ENCODE data around the gene CHST1. TPM values are rescaled to one million over a fixed set of nuclear protein-coding genes. Genes with fewer than 3 reads are reported as not detected.

CHST1 gene
- total RNA-seq, 2 experiments from 2014 or later: not detected

DNA sequence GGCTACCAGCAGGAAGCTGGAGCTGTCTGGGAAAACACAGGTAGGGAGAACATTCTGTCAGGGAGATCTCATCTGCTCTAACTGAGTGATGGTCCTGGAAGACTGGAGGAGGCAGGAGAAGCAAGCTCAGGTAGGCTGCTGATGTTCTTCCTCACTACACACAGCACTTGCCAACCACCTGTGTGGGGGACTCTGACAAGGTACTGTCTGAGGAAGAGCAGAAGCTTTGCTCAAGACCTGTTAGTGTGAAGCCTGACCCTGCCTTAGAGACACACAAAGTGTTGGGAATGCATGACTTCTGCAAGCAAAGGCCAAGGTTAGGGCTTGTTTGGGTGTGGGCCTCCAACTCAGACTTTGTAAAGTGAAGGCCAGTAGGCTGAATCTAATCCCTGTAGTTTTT lies 46.5 kb downstream of the CHST1 start:
- Mint-ChIP-seq H3K9me3 (peaks cover 7% of the 10 kb centered on the region), H3K27me3 (ENCODE audit: low read depth) (peaks cover 19% of the 10 kb centered on the region), H3K36me3 (ENCODE audit: low read depth) (no peaks in the 10 kb centered on the region), H3K4me1 (ENCODE audit: low read depth) (no peaks in the 10 kb centered on the region), H3K27ac (no peak overlapping the region), H3K4me3 (no peak overlapping the region)
- no peak for DNase-seq
- CTCF ChIA-PET: interaction anchor here (1.3 kb wide), 1 partner anchor 153 kb away, joined by 3 read pairs; no protein-coding TSS in a partner anchor
- intact Hi-C loops (cut with micrococcal nuclease): no loop called here

- Mint-ChIP-seq H3K27ac (no peak overlapping the region), H3K4me1 (ENCODE audit: low read depth) (no peaks in the 10 kb centered on the region), H3K9me3 (peaks cover 7% of the 10 kb centered on the region), H3K4me3 (no peak overlapping the region), H3K27me3 (ENCODE audit: low read depth) (peaks cover 16% of the 10 kb centered on the region), H3K36me3 (ENCODE audit: low read depth) (no peaks in the 10 kb centered on the region)
- CTCF ChIA-PET: no interaction called here
- intact Hi-C loops (cut with micrococcal nuclease): no loop called here
- no peak for DNase-seq
These were observed 47.4 kb downstream of the CHST1 start for GRCh38 chr11:45617871-45618601.

- CTCF ChIA-PET: no interaction called here
- Mint-ChIP-seq H3K4me3 (no peak overlapping the region), H3K27ac (no peak overlapping the region), H3K4me1 (ENCODE audit: low read depth) (no peaks in the 10 kb centered on the region), H3K9me3 (peaks cover 7% of the 10 kb centered on the region), H3K27me3 (ENCODE audit: low read depth) (peaks cover 16% of the 10 kb centered on the region), H3K36me3 (ENCODE audit: low read depth) (no peaks in the 10 kb centered on the region)
- intact Hi-C loops (cut with micrococcal nuclease): no loop called here
- DNase-seq: no peak
These were observed 48.4 kb downstream of the CHST1 start for GRCh38 chr11:45616802-45617549.

DNA sequence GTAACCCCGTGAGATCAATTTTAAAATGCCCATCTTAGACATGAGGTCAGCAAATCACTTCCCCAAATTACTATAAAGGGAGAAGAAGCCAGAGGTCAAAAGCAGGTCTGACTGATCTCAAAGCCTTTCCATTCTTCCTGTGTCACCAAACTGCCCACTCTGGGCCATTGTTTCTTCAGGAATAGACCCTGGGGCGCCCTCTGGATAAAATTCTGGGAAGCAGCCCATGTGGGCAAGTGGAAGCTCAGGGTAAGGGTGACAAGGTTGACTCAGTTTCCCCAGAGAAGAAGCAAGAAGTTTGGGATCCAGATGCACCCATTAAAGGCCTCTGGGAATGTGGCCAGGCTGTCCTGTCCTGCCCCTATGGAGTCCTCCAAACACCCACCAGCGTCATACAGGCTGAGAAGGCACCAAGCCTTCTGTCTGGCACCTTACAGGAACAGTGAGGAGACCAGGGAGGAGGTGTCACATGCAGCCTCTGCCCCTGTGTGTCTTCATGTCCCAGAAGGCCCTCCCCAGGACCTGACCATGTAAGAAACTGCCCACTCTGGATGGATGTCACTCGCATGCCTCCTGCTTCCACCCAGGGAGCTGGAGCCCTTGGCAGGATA lies 50.1 kb downstream of the CHST1 start:
- Mint-ChIP-seq H3K36me3 (ENCODE audit: low read depth) (no peaks in the 10 kb centered on the region), H3K27ac (no peak overlapping the region), H3K4me1 (ENCODE audit: low read depth) (no peaks in the 10 kb centered on the region), H3K4me3 (no peak overlapping the region), H3K9me3 (peaks cover 3% of the 10 kb centered on the region), H3K27me3 (ENCODE audit: low read depth) (peaks cover 12% of the 10 kb centered on the region)
- DNase-seq: no peak
- CTCF ChIA-PET: no interaction called here
- intact Hi-C loops (cut with micrococcal nuclease): no loop called here

DNA sequence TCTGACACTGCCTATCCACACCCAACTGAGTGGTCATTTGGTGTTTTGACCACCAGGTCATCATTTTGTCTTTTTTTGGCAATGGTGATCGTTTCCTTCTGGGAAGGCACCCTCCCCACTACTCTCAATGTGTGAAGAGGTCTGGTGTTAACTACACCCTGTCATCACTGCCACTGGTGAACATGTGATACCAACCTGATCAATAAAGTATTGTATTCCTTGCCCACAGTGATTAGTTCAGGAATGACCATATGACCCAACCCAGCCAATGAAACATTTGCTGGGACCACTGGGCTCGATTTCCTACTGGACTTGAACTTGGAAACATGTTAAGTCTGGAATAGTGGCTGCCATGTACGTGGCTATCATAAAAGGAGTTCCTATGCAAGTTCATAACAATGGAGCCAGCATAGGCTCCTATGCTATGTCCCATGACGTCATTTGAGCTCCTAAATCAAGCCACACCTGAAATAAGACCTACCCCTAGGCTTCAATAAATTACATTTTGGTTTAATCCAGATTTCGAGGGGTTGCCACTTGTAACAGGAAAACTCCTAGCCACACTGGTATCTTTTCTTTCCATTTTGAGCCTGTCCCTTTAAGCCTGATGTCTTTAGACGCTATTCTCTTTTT lies 51.1 kb downstream of the CHST1 start:
- intact Hi-C loops (cut with micrococcal nuclease): no loop called here
- CTCF ChIA-PET: no interaction called here

DNA sequence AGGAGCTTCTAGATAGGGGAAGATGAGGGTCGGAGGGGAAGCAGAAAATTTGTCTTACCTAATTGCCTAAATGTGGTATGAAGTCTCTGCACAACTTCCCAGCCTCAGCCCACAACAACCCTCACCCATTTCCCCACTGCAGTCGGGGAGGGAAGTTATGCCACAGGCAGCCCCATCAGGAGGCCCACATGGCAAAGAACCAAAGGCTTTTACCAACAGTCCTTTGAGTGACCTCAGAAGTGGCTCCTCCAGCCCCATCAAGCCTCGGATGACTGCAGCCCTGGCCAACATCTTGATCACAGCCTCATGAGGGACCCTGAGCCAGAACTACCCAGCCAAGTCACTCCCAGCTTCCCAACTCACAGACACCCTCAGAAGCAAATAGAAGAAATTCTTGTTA lies 54.8 kb downstream of the CHST1 start:
- no peak for DNase-seq
- no peaks in the 10 kb centered on the region for H3K4me1 Mint-ChIP-seq (ENCODE audit: low read depth)
- H3K27me3 Mint-ChIP-seq (ENCODE audit: low read depth): peaks cover 14% of the 10 kb centered on the region
- intact Hi-C loops (cut with micrococcal nuclease): no loop called here
- H3K36me3 Mint-ChIP-seq (ENCODE audit: low read depth): no peaks in the 10 kb centered on the region
- H3K4me3 Mint-ChIP-seq: no peak overlapping the region
- CTCF ChIA-PET: interaction anchor here (1.1 kb wide), 2 partner anchors 44 to 47 kb away, joined by 3 read pairs; no protein-coding TSS in a partner anchor
- H3K27ac Mint-ChIP-seq: no peak overlapping the region
- H3K9me3 Mint-ChIP-seq: no peaks in the 10 kb centered on the region

More for the DNA sequence above, 51.1 kb downstream of the CHST1 start:
- Mint-ChIP-seq H3K27me3 (ENCODE audit: low read depth) (peaks cover 12% of the 10 kb centered on the region), H3K4me1 (ENCODE audit: low read depth) (no peaks in the 10 kb centered on the region), H3K36me3 (ENCODE audit: low read depth) (no peaks in the 10 kb centered on the region), H3K4me3 (no peak overlapping the region), H3K27ac (no peak overlapping the region), H3K9me3 (peaks cover under 1% of the 10 kb centered on the region)
- no peak for DNase-seq

DNA sequence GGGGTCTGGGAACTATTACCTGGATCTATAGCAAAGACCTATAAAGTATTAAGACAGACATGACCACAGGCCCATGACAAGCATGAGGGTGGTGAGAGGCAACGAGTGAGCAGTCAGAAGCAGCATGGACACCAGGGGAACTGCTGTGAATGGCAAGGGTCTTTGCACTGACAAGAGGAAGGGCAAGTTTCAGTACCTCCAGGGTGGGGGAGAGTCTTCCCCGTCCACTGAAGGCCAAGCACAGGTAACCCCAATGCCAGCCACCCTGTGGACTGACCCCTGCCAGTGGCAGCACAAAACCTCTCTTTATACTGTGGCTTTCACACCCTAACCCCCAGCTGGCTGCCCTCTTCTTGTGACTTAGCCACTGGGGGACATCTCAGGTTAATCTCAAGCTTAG lies 55.5 kb downstream of the CHST1 start:
- CTCF ChIA-PET: no interaction called here
- H3K9me3 Mint-ChIP-seq: no peaks in the 10 kb centered on the region
- DNase-seq: no peak
- no peak overlapping the region for H3K4me3 Mint-ChIP-seq
- no peak overlapping the region for H3K27ac Mint-ChIP-seq
- no peaks in the 10 kb centered on the region for H3K4me1 Mint-ChIP-seq (ENCODE audit: low read depth)
- H3K36me3 Mint-ChIP-seq (ENCODE audit: low read depth): no peaks in the 10 kb centered on the region
- intact Hi-C loops (cut with micrococcal nuclease): no loop called here
- H3K27me3 Mint-ChIP-seq (ENCODE audit: low read depth): peaks cover 18% of the 10 kb centered on the region

- CTCF ChIA-PET: no interaction called here
- intact Hi-C loops (cut with micrococcal nuclease): no loop called here
These were observed 56.1 kb downstream of the CHST1 start for GRCh38 chr11:45609337-45609736.

GRCh38 chr11:45607995-45608394 lies 57.4 kb downstream of the CHST1 start:
- Mint-ChIP-seq H3K4me1 (ENCODE audit: low read depth) (no peaks in the 10 kb centered on the region), H3K27ac (no peak overlapping the region), H3K36me3 (ENCODE audit: low read depth) (no peaks in the 10 kb centered on the region), H3K4me3 (no peak overlapping the region), H3K27me3 (ENCODE audit: low read depth) (peaks cover 26% of the 10 kb centered on the region), H3K9me3 (no peaks in the 10 kb centered on the region)
- intact Hi-C loops (cut with micrococcal nuclease): no loop called here
- DNase-seq: no peak
- CTCF ChIA-PET: interaction anchor here (0.8 kb wide), 1 partner anchor 16 kb away, joined by 3 read pairs; no protein-coding TSS in a partner anchor

More at GRCh38 chr11:45609337-45609736, 56.1 kb downstream of the CHST1 start:
- Mint-ChIP-seq H3K27ac (no peak overlapping the region), H3K36me3 (ENCODE audit: low read depth) (no peaks in the 10 kb centered on the region), H3K27me3 (ENCODE audit: low read depth) (peaks cover 20% of the 10 kb centered on the region), H3K4me3 (no peak overlapping the region), H3K9me3 (no peaks in the 10 kb centered on the region), H3K4me1 (ENCODE audit: low read depth) (no peaks in the 10 kb centered on the region)
- no peak for DNase-seq

- Mint-ChIP-seq H3K27me3 (ENCODE audit: low read depth) (peaks cover 30% of the 10 kb centered on the region), H3K4me1 (ENCODE audit: low read depth) (no peaks in the 10 kb centered on the region), H3K4me3 (no peak overlapping the region), H3K36me3 (ENCODE audit: low read depth) (no peaks in the 10 kb centered on the region), H3K27ac (no peak overlapping the region), H3K9me3 (no peaks in the 10 kb centered on the region)
- intact Hi-C loops (cut with micrococcal nuclease): no loop called here
- CTCF ChIA-PET: no interaction called here
- DNase-seq: no peak
These were observed 58.7 kb downstream of the CHST1 start for GRCh38 chr11:45606514-45607281.

DNA sequence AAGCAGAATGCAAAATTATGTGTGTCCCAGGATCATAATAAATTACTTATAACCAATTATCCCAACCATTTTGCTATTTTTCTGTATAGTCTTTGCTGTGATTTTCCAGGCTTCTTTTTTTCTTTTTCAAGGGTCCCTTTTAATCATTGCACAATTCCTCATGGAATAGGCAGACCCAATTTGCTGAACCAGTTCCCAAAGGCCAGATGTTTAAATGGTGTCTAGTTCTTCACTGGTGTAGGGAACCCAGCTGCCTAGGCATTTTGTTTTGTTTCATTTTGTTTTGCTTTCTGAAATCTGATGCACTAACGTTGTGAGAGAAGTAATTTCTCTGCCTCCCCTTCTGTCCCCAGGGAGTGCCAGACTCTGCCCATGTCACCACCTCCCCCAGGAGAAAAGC lies 60.4 kb downstream of the CHST1 start:
- CTCF ChIA-PET: interaction anchor here (0.7 kb wide), 1 partner anchor 43 kb away, joined by 3 read pairs; no protein-coding TSS in a partner anchor
- intact Hi-C loops (cut with micrococcal nuclease): no loop called here
- Mint-ChIP-seq H3K4me3 (no peak overlapping the region), H3K27me3 (ENCODE audit: low read depth) (peaks cover 30% of the 10 kb centered on the region), H3K36me3 (ENCODE audit: low read depth) (no peaks in the 10 kb centered on the region), H3K9me3 (no peaks in the 10 kb centered on the region), H3K27ac (no peak overlapping the region), H3K4me1 (ENCODE audit: low read depth) (no peaks in the 10 kb centered on the region)
- no peak for DNase-seq

Measured in activated naive CD4-positive, alpha-beta T cell treated with anti-CD3 and anti-CD28 coated beads for 36 hours (primary cell).